ENCODE data around the gene ZNF891. TPM values are rescaled to one million over a fixed set of nuclear protein-coding genes. Genes with fewer than 3 reads are reported as not detected.

ZNF891 gene
- polyA plus RNA-seq, 4 donors: under 0.01 to 2.9 (median 0.39) TPM

Other genes starting within 250 kb of the ZNF891 start
- gene CHFR, start 242.7 kb downstream of the ZNF891 start, polyA plus RNA-seq: 10 to 100 TPM; 23.9 to 43.4 (median 31.8) TPM
- 10 to 100 TPM in 1 of 4 donors, 1 to 10 TPM in 2, under 1 TPM in 1; 0.81 to 19.6 (median 2.8) TPM for gene ZNF605, start 174.0 kb downstream of the ZNF891 start, polyA plus RNA-seq
- 10 to 100 TPM in 1 of 4 donors, 1 to 10 TPM in 3; 1.1 to 13.6 (median 2.9) TPM for gene ZNF26, start 143.9 kb downstream of the ZNF891 start, polyA plus RNA-seq
- 10 to 100 TPM in 1 of 4 donors, 1 to 10 TPM in 3; 3.0 to 36.1 (median 5.4) TPM for gene ZNF84, start 92.8 kb downstream of the ZNF891 start, polyA plus RNA-seq
- 10 to 100 TPM; 12.3 to 29.4 (median 18.3) TPM for gene ZNF140, start 49.4 kb downstream of the ZNF891 start, polyA plus RNA-seq
- 10 to 100 TPM in 1 of 4 donors, 1 to 10 TPM in 2, under 1 TPM in 1; 0.81 to 11.6 (median 2.3) TPM for gene ZNF10, start 353 bp upstream of the ZNF891 start, polyA plus RNA-seq
- gene ZNF268, start 51.2 kb upstream of the ZNF891 start, polyA plus RNA-seq: 10 to 100 TPM in 1 of 4 donors, 1 to 10 TPM in 3; 1.6 to 26.2 (median 4.9) TPM
- not detected for gene ANHX, start 105.6 kb upstream of the ZNF891 start, polyA plus RNA-seq